Measurements from ENCODE around the gene RIMKLA. TPM values are rescaled to one million over a fixed set of nuclear protein-coding genes. Genes with fewer than 3 reads are reported as not detected.

RIMKLA gene
- total RNA-seq, 4 donors from 2014 or later, result 0.67 to 2.6 (median 2.2) TPM

GRCh38 chr1:42364089-42364488, 16.5 kb upstream of the RIMKLA start:
- no peaks in the 10 kb centered on the region for H3K4me1 ChIP-seq
- H3K36me3 ChIP-seq, result no peaks in the 10 kb centered on the region
- 89 to 91% methylated on average over 6 of the region's 6 CpGs for WGBS, 2 donors
- intact Hi-C loops (cut with DNase I), result no loop called here
- TF ChIP-seq POLR2A (IDR thresholded peaks at IDR 0.05), result no peak
- TF ChIP-seq CTCF (IDR thresholded peaks at IDR 0.05), result no peak
- H3K27ac ChIP-seq, result no peak overlapping the region
- no peak for DNase-seq
- no peaks in the 10 kb centered on the region for H3K9me3 ChIP-seq
- no peak overlapping the region for H3K4me3 ChIP-seq (replicated peaks in 1 of 3)
- no peaks in the 10 kb centered on the region for H3K27me3 ChIP-seq

- Histone ChIP-seq H3K4me3 (replicated peaks in 1 of 3) (no peak overlapping the region), H3K27me3 (no peaks in the 10 kb centered on the region), H3K27ac (no peak overlapping the region), H3K36me3 (no peaks in the 10 kb centered on the region), H3K9me3 (no peaks in the 10 kb centered on the region), H3K4me1 (no peaks in the 10 kb centered on the region)
- WGBS, 2 donors, result 80 to 97% methylated on average over 1 to 2 of the region's 2 CpGs
- TF ChIP-seq POLR2A (IDR thresholded peaks at IDR 0.05), result no peak
- no peak for TF ChIP-seq CTCF (IDR thresholded peaks at IDR 0.05)
- no peak for DNase-seq
- intact Hi-C loops (cut with DNase I), result no loop called here
Measured at GRCh38 chr1:42364542-42364941, 16.1 kb upstream of the RIMKLA start.

GRCh38 chr1:42365118-42365517, 15.5 kb upstream of the RIMKLA start:
- Histone ChIP-seq H3K9me3 (no peaks in the 10 kb centered on the region), H3K4me3 (replicated peaks in 1 of 3) (no peak overlapping the region), H3K27me3 (no peaks in the 10 kb centered on the region), H3K4me1 (peaks cover under 1% of the 10 kb centered on the region in 2 donors), H3K36me3 (no peaks in the 10 kb centered on the region), H3K27ac (no peak overlapping the region)
- 81 to 84% methylated on average over 2 of the region's 2 CpGs for WGBS, 2 donors
- intact Hi-C loops (cut with DNase I), result no loop called here
- TF ChIP-seq POLR2A (IDR thresholded peaks at IDR 0.05) (no peak), CTCF (IDR thresholded peaks at IDR 0.05) (no peak)
- DNase-seq, result no peak

- TF ChIP-seq CTCF (IDR thresholded peaks at IDR 0.05), result no peak
- TF ChIP-seq POLR2A (IDR thresholded peaks at IDR 0.05), result no peak
- H3K9me3 ChIP-seq, result no peaks in the 10 kb centered on the region
- H3K36me3 ChIP-seq, result no peaks in the 10 kb centered on the region
- H3K4me1 ChIP-seq, result peaks cover 8 to 9% of the 10 kb centered on the region in 2 donors
- WGBS, 2 donors, result 90 to 93% methylated on average over 7 of the region's 7 CpGs
- DNase-seq, result no peak
- no peak overlapping the region for H3K4me3 ChIP-seq (replicated peaks in 1 of 3)
- H3K27me3 ChIP-seq, result no peaks in the 10 kb centered on the region
- no peak overlapping the region for H3K27ac ChIP-seq
- intact Hi-C loops (cut with DNase I), result no loop called here
Measured at GRCh38 chr1:42368096-42368795, 12.3 kb upstream of the RIMKLA start.

- H3K36me3 ChIP-seq, result no peaks in the 10 kb centered on the region
- WGBS, 2 donors, result 33 to 50% methylated on average over 1 of the region's 1 CpG
- no peak overlapping the region for H3K27ac ChIP-seq
- H3K9me3 ChIP-seq, result no peaks in the 10 kb centered on the region
- TF ChIP-seq CTCF (IDR thresholded peaks at IDR 0.05) (peak in 1 of 6 experiments; percentile 9), POLR2A (IDR thresholded peaks at IDR 0.05) (no peak)
- intact Hi-C loops (cut with DNase I), result no loop called here
- DNase-seq, result peak; percentile 6 to 18
- H3K27me3 ChIP-seq, result no peaks in the 10 kb centered on the region
- H3K4me3 ChIP-seq (replicated peaks in 1 of 3), result no peak overlapping the region
- peaks cover 8 to 9% of the 10 kb centered on the region in 2 donors for H3K4me1 ChIP-seq
Measured at GRCh38 chr1:42369471-42369870, 11.1 kb upstream of the RIMKLA start.
